DOHH2 (cell line): Measurements from ENCODE around the gene VPS26A.

Experiments used
- CTCF ChIP-seq: fragments of 200-600 bp; sonication (generic); IDR thresholded peaks from one replicate; pipeline ENCODE4 v1.5.1; 2014; ENCODE audit warnings: antibody characterized with exemption, mild to moderate bottlenecking, low read depth, low read length; ENCODE audit not compliant: poor library complexity, severe bottlenecking
- EZH2phosphoT487 ChIP-seq: fragments of 200-600 bp; sonication (generic); IDR thresholded peaks from 2 replicates; pipeline ENCODE4 v1.6.1; 2017; ENCODE audit warnings: borderline replicate concordance, mild to moderate bottlenecking, antibody characterized with exemption, low read length, moderate library complexity, mixed read lengths

- TF ChIP-seq CTCF (no peak), EZH2phosphoT487 (no peak)
Measured at GRCh38 chr10:69146759-69147158, 22.8 kb downstream of the VPS26A start.
